Measurements from ENCODE around the gene SLIT1.

Gene SLIT1

DNA sequence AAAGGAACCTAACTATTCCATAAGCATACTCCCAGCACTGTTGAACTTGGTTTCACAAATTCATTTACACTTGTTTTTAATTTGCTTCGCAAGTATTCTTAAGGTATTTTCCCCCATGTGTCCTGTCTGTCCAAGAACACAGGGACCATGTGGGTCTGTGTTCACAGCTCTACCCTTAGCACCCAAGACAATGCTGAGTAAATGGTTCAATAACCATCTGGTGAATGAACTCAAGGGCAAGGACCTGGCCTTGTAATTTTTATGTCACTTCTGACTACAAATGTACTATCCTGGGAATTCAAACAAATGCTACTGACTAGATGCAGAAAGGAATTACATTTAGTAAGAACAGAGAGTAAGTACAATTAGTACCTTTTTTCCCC is 43.0 kb upstream of the SLIT1 start:
- Histone ChIP-seq H3K36me3 (peaks cover 10 to 44% (median 23%) of the 10 kb centered on the region in 3 donors), H3K9me3 (no peaks in the 10 kb centered on the region), H3K4me3 (no peak overlapping the region), H3K27ac (no peak overlapping the region), H3K27me3 (no peaks in the 10 kb centered on the region), H3K4me1 (no peaks in the 10 kb centered on the region)
- TF ChIP-seq, protein P1, sequence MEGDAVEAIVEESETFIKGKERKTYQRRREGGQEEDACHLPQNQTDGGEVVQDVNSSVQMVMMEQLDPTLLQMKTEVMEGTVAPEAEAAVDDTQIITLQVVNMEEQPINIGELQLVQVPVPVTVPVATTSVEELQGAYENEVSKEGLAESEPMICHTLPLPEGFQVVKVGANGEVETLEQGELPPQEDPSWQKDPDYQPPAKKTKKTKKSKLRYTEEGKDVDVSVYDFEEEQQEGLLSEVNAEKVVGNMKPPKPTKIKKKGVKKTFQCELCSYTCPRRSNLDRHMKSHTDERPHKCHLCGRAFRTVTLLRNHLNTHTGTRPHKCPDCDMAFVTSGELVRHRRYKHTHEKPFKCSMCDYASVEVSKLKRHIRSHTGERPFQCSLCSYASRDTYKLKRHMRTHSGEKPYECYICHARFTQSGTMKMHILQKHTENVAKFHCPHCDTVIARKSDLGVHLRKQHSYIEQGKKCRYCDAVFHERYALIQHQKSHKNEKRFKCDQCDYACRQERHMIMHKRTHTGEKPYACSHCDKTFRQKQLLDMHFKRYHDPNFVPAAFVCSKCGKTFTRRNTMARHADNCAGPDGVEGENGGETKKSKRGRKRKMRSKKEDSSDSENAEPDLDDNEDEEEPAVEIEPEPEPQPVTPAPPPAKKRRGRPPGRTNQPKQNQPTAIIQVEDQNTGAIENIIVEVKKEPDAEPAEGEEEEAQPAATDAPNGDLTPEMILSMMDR (IDR thresholded peaks at IDR 0.05), result no peak
- DNase-seq, result no peak
- intact Hi-C loops (cut with DNase I; ENCODE audit: low total_unique reads), result no loop called here

DNA sequence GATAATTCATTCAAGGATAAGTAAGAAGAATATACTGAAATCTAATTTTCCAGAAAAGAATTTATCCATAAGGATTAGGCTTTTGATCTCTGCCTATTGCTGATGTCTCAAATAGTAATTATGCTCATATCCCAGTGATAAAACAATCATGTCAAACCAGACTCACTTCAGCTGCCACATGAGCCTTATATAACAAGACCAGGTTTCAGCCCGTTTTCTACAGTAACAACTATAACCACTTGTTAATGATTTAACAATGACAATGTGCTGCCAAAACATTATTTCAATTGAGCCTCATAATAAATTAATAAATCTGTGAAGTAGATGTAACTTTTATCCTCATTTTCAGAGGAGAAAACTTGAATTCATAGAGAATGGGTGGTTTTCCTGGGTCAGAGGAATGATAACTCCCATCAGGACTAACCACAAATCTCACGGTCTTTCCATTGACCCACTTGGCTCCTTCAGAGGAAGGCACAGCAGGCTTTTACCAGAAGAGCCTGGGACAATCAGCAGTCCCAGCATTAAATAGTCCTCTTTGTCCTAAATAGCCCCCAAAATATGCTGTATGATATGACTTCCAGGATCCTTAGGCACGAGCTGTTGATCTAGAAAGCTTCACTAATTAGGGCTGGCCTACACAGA is 42.5 kb upstream of the SLIT1 start:
- DNase-seq, result no peak
- intact Hi-C loops (cut with DNase I; ENCODE audit: low total_unique reads), result no loop called here
- no peaks in the 10 kb centered on the region for H3K27me3 ChIP-seq
- no peaks in the 10 kb centered on the region for H3K4me1 ChIP-seq
- H3K27ac ChIP-seq, result no peak overlapping the region
- H3K36me3 ChIP-seq, result peaks cover 10 to 44% (median 23%) of the 10 kb centered on the region in 3 donors
- no peaks in the 10 kb centered on the region for H3K9me3 ChIP-seq
- no peak overlapping the region for H3K4me3 ChIP-seq
- TF ChIP-seq, protein P1 (IDR thresholded peaks at IDR 0.05), result no peak

DNA sequence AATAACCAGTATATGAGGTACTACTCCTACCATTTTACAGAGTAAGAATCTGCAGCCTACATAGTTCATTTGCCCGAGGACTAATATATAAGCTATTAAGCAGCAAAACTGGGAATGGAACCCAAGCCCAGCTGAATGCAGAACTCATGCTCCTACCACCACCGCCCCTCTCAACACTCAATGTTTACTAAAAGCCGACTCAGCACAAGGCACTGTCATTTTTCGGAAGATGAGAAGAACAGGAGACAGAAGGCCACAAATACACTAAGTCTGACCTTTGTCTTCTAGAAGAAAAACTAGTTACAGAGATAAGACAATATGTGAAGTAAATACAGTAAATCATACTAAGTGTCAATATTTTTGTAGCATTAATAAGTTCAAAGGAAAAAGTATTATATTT is 40.6 kb upstream of the SLIT1 start:
- Histone ChIP-seq H3K27me3 (no peaks in the 10 kb centered on the region), H3K36me3 (peaks cover 10 to 50% (median 23%) of the 10 kb centered on the region in 3 donors), H3K4me1 (no peaks in the 10 kb centered on the region), H3K27ac (no peak overlapping the region), H3K4me3 (no peak overlapping the region), H3K9me3 (no peaks in the 10 kb centered on the region)
- no peak for DNase-seq
- TF ChIP-seq, protein P1 (IDR thresholded peaks at IDR 0.05), result no peak
- intact Hi-C loops (cut with DNase I; ENCODE audit: low total_unique reads), result no loop called here

DNA sequence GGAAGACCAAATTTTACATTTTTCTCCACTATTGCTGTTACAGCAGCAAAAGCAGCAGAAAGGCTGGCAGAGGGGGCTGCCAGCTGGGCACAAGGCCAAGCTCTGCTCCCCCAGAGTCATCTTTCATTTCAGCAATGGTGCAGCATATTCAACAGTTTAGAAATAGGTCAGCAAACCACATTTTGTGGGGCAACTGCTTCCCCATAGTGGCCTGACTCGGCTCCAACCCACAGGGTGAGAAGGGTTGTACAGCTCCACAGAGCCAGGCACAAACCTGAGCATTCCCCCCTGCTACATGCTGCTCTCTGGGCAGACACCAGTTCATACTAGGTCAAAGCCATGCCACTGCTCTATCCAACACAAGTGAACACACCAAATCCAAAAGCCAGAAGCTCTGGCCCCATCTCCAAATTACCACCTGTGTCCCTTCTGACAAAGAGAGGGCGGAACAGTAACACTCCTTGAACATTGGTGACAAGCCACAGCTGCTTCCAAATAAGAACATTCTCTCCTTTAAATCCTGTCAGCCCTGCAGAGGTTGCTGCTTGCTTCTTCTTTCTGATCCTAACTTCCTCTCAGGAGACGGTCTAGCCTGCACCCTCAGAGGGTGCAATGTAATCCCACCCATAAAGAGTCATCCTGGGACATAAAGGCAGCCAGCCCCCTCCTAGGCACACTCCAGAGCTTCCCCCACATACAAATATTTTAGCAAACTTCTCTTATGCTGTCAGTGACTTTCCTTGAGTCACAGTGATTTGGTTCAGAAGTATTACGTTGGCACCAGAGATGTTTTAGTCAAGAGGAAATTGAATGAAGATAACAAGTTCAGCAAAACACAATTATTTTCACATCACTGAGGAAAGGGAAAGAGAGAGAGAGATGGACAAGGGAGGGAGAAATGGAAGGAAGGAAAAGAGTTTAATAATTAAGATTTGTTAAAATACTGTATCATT is 39.0 kb upstream of the SLIT1 start:
- Histone ChIP-seq H3K36me3 (peaks cover 10 to 52% (median 23%) of the 10 kb centered on the region in 3 donors), H3K27ac (no peak overlapping the region), H3K4me3 (no peak overlapping the region), H3K27me3 (no peaks in the 10 kb centered on the region), H3K4me1 (no peaks in the 10 kb centered on the region), H3K9me3 (no peaks in the 10 kb centered on the region)
- TF ChIP-seq, protein P1 (IDR thresholded peaks at IDR 0.05), result no peak
- intact Hi-C loops (cut with DNase I; ENCODE audit: low total_unique reads), result loop anchor here (5.0 kb wide), 1 partner anchor 798 kb away; no protein-coding TSS in a partner anchor
- DNase-seq, result no peak

DNA sequence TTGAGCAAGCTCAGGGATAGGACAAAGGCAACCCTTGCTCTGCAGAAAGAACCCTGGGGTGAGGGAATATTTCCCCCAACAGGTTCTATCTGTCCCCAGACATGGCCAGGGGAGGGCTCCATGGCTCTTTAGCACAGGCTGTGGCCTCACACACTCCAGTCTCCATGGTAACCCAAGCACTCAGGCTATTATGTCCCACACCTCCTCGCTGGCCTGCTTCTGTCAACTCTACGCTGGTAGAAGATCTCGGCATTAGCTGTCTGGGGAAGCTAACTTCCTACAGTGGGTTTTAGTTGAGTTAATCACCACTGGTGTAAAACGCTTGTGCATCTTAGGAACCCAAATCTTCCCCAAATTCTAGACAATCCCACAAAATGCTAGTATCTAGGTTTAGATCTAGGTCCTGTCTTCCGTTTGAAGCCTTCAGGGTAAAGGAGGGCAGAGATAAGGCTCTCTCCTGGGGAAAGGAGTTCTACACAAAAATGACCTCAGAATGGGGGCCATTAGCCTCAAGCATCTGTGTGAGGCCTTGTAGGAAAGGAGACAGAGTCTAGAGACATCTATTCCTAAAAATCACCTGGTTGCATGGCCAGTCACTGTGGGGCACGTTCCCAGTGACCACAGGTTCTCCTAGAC is 36.7 kb upstream of the SLIT1 start:
- Histone ChIP-seq H3K36me3 (peaks cover 0 to 37% (median 12%) of the 10 kb centered on the region in 3 donors), H3K4me1 (no peaks in the 10 kb centered on the region), H3K4me3 (no peak overlapping the region), H3K27ac (no peak overlapping the region), H3K9me3 (no peaks in the 10 kb centered on the region), H3K27me3 (no peaks in the 10 kb centered on the region)
- no peak for DNase-seq
- TF ChIP-seq, protein P1 (IDR thresholded peaks at IDR 0.05), result no peak
- intact Hi-C loops (cut with DNase I; ENCODE audit: low total_unique reads), result loop anchor here (5.0 kb wide), 1 partner anchor 800 kb away; no protein-coding TSS in a partner anchor
